GOT3 (cell line): ENCODE measurements around the gene TRPM6.

Source experiments
- DNase-seq: peaks from one replicate; lab custom pipeline; 2025; ENCODE audit warnings: mixed read lengths; lab: John Stamatoyannopoulos, UW

TRPM6 gene

GRCh38 chr9:74771672-74772071 is 116.0 kb downstream of the TRPM6 start:
- no peak for DNase-seq

- DNase-seq, result no peak
Measured at GRCh38 chr9:74771262-74771585, 116.5 kb downstream of the TRPM6 start.

- no peak for DNase-seq
Measured at GRCh38 chr9:74770508-74771261, 117.0 kb downstream of the TRPM6 start.

- DNase-seq, result no peak
Measured at GRCh38 chr9:74765481-74765971, 122.2 kb downstream of the TRPM6 start.

- DNase-seq, result no peak
Measured at GRCh38 chr9:74762950-74763349, 124.8 kb downstream of the TRPM6 start.

GRCh38 chr9:74760031-74760700 is 127.6 kb downstream of the TRPM6 start:
- DNase-seq, result no peak

- DNase-seq, result no peak
Measured at GRCh38 chr9:74755999-74756398, 131.7 kb downstream of the TRPM6 start.

GRCh38 chr9:74755355-74755754 is 132.4 kb downstream of the TRPM6 start:
- no peak for DNase-seq

- DNase-seq, result no peak
Measured at GRCh38 chr9:74753650-74754049, 134.1 kb downstream of the TRPM6 start.

- DNase-seq, result no peak
Measured at GRCh38 chr9:74748966-74749365, 138.8 kb downstream of the TRPM6 start.

GRCh38 chr9:74742792-74743730 is 144.7 kb downstream of the TRPM6 start:
- no peak for DNase-seq

- DNase-seq, result no peak
Measured at GRCh38 chr9:74742191-74742790, 145.4 kb downstream of the TRPM6 start.

GRCh38 chr9:74736646-74737045 is 151.1 kb downstream of the TRPM6 start:
- no peak for DNase-seq

GRCh38 chr9:74735761-74736160 is 152.0 kb downstream of the TRPM6 start:
- no peak for DNase-seq

- DNase-seq, result no peak
Measured at GRCh38 chr9:74729136-74729695, 158.5 kb downstream of the TRPM6 start.

- no peak for DNase-seq
Measured at GRCh38 chr9:74728176-74728575, 159.5 kb downstream of the TRPM6 start.

- DNase-seq, result no peak
Measured at GRCh38 chr9:74726581-74726980, 161.1 kb downstream of the TRPM6 start.

- DNase-seq, result no peak
Measured at GRCh38 chr9:74724317-74724716, 163.4 kb downstream of the TRPM6 start.

- no peak for DNase-seq
Measured at GRCh38 chr9:74721696-74722660, 165.7 kb downstream of the TRPM6 start.

GRCh38 chr9:74719306-74719705 is 168.4 kb downstream of the TRPM6 start:
- DNase-seq, result no peak

- no peak for DNase-seq
Measured at GRCh38 chr9:74718709-74719108, 169.0 kb downstream of the TRPM6 start.
